Measurements from ENCODE around the gene SPACA7. TPM values are rescaled to one million over a fixed set of nuclear protein-coding genes. Genes with fewer than 3 reads are reported as not detected.

SPACA7 gene
- total RNA-seq, 2 experiments from 2014 or later: not detected

DNA sequence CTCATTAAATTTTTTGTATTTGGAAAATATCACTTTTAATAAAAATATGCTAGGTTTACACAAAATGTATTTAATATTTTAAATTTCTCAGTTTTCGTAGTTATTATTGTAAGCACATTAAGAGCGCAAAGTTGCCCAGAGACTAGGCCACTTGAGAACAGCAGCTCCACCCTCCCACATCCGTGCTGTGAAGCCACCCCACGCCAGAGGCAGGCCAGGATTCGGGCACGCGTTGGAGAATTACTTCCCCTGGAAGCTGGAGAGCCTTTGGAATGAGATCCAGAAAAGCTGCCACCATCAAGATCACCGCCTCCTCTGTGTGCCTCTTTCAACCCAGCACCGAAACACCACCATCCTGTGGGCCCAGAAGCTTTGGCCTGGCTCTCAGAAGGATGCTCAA, 41.0 kb upstream of the SPACA7 start:
- peaks cover 9% of the 10 kb centered on the region for H3K9me3 Mint-ChIP-seq
- ATAC-seq (ENCODE audit: poor library complexity) (no peak), DNase-seq (no peak)
- Histone ChIP-seq H3K36me3 (ENCODE audit: insufficient read depth, low read length) (no peaks in the 10 kb centered on the region), H3K4me3 (ENCODE audit: low read length) (no peak overlapping the region), H3K9me3 (ENCODE audit: control insufficient read depth in 1 of 2, insufficient read depth in 1 of 2, low read length in 2 of 2) (peaks cover 7 to 44% of the 10 kb centered on the region in 2 experiments), H3K4me1 (ENCODE audit: insufficient read depth, low read length) (no peaks in the 10 kb centered on the region), H3K27ac (ENCODE audit: low read depth in 1 of 2, low read length in 2 of 2) (no peak overlapping the region), H3K27me3 (ENCODE audit: control insufficient read depth in 1 of 2, insufficient read depth in 2 of 2, low read length in 2 of 2) (peaks cover 24 to 32% of the 10 kb centered on the region in 2 experiments)
- TF ChIP-seq, protein P1, sequence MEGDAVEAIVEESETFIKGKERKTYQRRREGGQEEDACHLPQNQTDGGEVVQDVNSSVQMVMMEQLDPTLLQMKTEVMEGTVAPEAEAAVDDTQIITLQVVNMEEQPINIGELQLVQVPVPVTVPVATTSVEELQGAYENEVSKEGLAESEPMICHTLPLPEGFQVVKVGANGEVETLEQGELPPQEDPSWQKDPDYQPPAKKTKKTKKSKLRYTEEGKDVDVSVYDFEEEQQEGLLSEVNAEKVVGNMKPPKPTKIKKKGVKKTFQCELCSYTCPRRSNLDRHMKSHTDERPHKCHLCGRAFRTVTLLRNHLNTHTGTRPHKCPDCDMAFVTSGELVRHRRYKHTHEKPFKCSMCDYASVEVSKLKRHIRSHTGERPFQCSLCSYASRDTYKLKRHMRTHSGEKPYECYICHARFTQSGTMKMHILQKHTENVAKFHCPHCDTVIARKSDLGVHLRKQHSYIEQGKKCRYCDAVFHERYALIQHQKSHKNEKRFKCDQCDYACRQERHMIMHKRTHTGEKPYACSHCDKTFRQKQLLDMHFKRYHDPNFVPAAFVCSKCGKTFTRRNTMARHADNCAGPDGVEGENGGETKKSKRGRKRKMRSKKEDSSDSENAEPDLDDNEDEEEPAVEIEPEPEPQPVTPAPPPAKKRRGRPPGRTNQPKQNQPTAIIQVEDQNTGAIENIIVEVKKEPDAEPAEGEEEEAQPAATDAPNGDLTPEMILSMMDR (IDR thresholded peaks at IDR 0.05): no peak
- H3K36me3 Mint-ChIP-seq (ENCODE audit: low read depth): no peaks in the 10 kb centered on the region
- ChIA-PET CTCF (no interaction called here), POLR2A (no interaction called here)
- intact Hi-C loops (cut with DNase I, micrococcal nuclease): no loop called here
- no peak overlapping the region for H3K4me3 Mint-ChIP-seq
- H3K27ac Mint-ChIP-seq: no peak overlapping the region
- peaks cover 35% of the 10 kb centered on the region for H3K27me3 Mint-ChIP-seq
- no peaks in the 10 kb centered on the region for H3K4me1 Mint-ChIP-seq (ENCODE audit: low read depth)

DNA sequence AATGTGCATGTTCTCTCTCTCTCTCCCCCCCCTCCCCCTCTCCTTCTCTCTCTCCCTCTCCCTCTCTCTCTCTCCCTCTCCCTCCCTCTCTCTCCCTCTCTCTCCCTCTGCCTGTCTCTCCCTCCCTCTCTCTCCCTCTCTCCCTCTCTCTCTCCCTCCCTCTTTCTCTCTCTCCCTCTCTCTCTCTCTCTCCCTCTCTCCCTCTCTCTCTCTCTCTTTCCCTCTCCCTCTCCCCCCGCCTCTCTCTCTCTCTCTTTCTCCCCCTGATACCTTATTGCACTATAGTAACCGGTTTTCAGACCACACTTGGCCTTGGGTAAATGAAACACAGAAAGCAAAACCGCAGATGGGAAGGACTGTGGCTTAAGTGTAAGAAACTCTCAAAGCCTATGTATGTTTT, 34.7 kb upstream of the SPACA7 start:
- Mint-ChIP-seq H3K27ac (no peak overlapping the region), H3K9me3 (peaks cover 7% of the 10 kb centered on the region), H3K27me3 (peaks cover 45% of the 10 kb centered on the region), H3K4me1 (ENCODE audit: low read depth) (no peaks in the 10 kb centered on the region), H3K4me3 (no peak overlapping the region), H3K36me3 (ENCODE audit: low read depth) (no peaks in the 10 kb centered on the region)
- H3K27ac ChIP-seq (ENCODE audit: low read depth in 1 of 2, low read length in 2 of 2): no peak overlapping the region
- H3K9me3 ChIP-seq (ENCODE audit: control insufficient read depth in 1 of 2, insufficient read depth in 1 of 2, low read length in 2 of 2): peaks cover 0 to 39% of the 10 kb centered on the region in 2 experiments
- intact Hi-C loops (cut with DNase I, micrococcal nuclease): no loop called here
- no peaks in the 10 kb centered on the region for H3K4me1 ChIP-seq (ENCODE audit: insufficient read depth, low read length)
- TF ChIP-seq, protein P1 (IDR thresholded peaks at IDR 0.05): no peak
- no peak overlapping the region for H3K4me3 ChIP-seq (ENCODE audit: low read length)
- ChIA-PET CTCF (no interaction called here), POLR2A (no interaction called here)
- peaks cover 6 to 12% of the 10 kb centered on the region in 2 experiments for H3K27me3 ChIP-seq (ENCODE audit: control insufficient read depth in 1 of 2, insufficient read depth in 2 of 2, low read length in 2 of 2)
- no peaks in the 10 kb centered on the region for H3K36me3 ChIP-seq (ENCODE audit: insufficient read depth, low read length)
- DNase-seq: no peak
- no peak for ATAC-seq (ENCODE audit: poor library complexity)

DNA sequence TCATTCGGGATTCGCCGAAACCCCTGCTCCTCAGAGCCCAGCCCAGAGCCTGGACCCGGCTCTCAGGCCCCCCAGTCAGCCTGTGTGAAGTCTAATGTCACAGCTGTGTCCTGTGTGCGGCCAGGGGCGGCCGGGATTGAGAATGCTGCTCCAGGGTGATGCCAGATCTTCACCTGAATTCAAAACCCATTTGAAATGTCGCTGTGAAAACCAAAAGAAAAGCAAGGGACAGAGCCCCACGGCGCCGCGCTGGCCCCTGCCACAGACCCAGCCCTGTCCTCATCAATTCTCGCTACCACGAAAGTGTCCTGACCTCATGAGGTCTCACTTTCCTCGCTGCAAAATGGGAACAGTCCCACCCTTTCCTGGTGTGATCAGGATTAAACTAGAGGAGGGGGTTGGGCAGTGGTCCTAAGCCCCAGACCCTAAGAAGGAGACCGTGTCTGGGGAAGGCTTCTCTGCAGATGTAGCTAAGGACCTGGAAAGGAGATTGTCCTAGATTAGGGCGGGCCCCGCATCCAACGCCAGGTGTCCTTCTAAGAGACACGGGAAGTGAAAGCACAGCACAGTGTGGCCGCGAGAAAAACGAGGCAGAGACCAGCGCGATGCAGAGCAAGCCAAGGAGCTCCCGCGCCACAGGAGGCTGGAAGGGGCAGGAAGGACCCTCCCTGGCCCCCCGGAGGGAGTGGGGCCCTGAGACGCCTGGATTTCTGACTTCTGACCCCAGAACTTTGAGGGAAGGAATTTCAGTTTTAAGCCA, 34.0 kb upstream of the SPACA7 start:
- Mint-ChIP-seq H3K4me3 (no peak overlapping the region), H3K36me3 (ENCODE audit: low read depth) (no peaks in the 10 kb centered on the region), H3K27me3 (peaks cover 51% of the 10 kb centered on the region), H3K27ac (no peak overlapping the region), H3K9me3 (peaks cover 4% of the 10 kb centered on the region), H3K4me1 (ENCODE audit: low read depth) (no peaks in the 10 kb centered on the region)
- no peak for ATAC-seq (ENCODE audit: poor library complexity)
- no peak overlapping the region for H3K4me3 ChIP-seq (ENCODE audit: low read length)
- DNase-seq: no peak
- peaks cover 0 to 40% of the 10 kb centered on the region in 2 experiments for H3K9me3 ChIP-seq (ENCODE audit: control insufficient read depth in 1 of 2, insufficient read depth in 1 of 2, low read length in 2 of 2)
- ChIA-PET POLR2A (no interaction called here), CTCF (no interaction called here)
- peaks cover 12 to 19% of the 10 kb centered on the region in 2 experiments for H3K27me3 ChIP-seq (ENCODE audit: control insufficient read depth in 1 of 2, insufficient read depth in 2 of 2, low read length in 2 of 2)
- no peak overlapping the region for H3K27ac ChIP-seq (ENCODE audit: low read depth in 1 of 2, low read length in 2 of 2)
- TF ChIP-seq, protein P1 (IDR thresholded peaks at IDR 0.05): no peak
- intact Hi-C loops (cut with DNase I, micrococcal nuclease): no loop called here
- H3K36me3 ChIP-seq (ENCODE audit: insufficient read depth, low read length): no peaks in the 10 kb centered on the region
- no peaks in the 10 kb centered on the region for H3K4me1 ChIP-seq (ENCODE audit: insufficient read depth, low read length)
